Measurements from ENCODE around the gene RCC2.

The RCC2 gene

GRCh38 chr1:17369466-17369865 is 70.0 kb downstream of the RCC2 start:
- no peak for DNase-seq

GRCh38 chr1:17365293-17365692 is 74.2 kb downstream of the RCC2 start:
- DNase-seq, result no peak

GRCh38 chr1:17363771-17364170 is 75.7 kb downstream of the RCC2 start:
- DNase-seq, result no peak

DNA sequence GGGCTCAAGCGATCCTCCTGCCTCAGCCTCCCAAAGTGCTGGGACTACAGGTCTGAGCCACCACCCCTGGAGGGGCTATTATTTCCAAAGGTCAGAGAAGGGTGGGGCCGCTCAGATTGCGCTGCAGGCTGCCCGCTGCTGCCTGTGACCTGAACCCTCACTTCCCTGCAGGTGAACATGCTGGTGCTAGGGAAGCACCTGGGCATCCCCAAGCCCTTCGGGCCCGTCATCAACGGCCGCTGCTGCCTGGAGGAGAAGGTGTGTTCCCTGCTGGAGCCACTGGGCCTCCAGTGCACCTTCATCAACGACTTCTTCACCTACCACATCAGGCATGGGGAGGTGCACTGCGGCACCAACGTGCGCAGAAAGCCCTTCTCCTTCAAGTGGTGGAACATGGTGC is 76.1 kb downstream of the RCC2 start:
- DNase-seq, result no peak

DNA sequence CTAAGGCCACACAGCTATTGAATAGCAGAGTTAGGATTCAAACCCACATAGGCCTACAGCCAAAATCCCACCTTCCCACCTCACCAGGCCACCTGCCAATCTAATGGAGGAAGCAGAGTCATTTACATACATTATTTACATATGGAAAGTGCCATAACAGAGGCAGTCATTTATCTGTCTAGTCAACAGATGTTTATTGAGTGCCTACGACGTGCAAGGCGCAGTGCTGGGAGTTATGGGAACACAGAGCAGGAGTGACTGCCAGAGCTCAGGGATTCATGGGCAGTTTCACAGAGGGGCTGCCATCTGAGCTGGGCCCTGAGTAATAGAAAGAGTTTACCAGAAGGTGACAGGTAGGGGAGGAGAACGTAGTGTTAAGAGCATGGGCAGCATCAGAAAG is 77.8 kb downstream of the RCC2 start:
- DNase-seq, result no peak

GRCh38 chr1:17360272-17360956 is 79.1 kb downstream of the RCC2 start:
- DNase-seq, result no peak

GRCh38 chr1:17359808-17360207 is 79.7 kb downstream of the RCC2 start:
- no peak for DNase-seq

DNA sequence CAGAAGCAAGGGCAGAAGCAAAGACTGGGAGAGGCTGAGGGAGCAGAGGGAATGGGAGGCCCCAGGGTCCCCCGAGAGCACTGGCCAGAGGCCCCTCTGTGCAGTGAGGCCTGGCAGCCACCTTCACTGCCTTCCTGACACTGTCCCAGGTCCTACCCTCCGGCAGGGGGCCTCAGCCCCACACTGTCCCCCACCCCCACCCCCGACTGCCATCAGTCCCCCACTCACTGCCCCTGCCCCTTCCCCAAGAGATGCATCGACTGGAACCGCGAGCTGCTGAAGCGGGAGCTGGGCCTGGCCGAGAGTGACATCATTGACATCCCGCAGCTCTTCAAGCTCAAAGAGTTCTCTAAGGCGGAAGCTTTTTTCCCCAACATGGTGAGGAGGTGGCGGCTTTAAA is 80.4 kb downstream of the RCC2 start:
- no peak for DNase-seq

GRCh38 chr1:17358557-17358956 is 80.9 kb downstream of the RCC2 start:
- no peak for DNase-seq
